NCI-H526 (cell line): ENCODE measurements around the gene C22orf42.
A peak's percentile ranks its signal among the peaks of the same experiment; 100 is the strongest.
"Not testable (repeated sequence)": the region's sequence is repeated elsewhere in the genome, so short reads cannot be mapped to it uniquely, and the experiment has no call there.

ENCODE experiments used
- DNase-seq, 2 experiments: peaks; one replicate each; lab custom pipeline; 2025; lab: John Stamatoyannopoulos, UW

The C22orf42 gene

DNA sequence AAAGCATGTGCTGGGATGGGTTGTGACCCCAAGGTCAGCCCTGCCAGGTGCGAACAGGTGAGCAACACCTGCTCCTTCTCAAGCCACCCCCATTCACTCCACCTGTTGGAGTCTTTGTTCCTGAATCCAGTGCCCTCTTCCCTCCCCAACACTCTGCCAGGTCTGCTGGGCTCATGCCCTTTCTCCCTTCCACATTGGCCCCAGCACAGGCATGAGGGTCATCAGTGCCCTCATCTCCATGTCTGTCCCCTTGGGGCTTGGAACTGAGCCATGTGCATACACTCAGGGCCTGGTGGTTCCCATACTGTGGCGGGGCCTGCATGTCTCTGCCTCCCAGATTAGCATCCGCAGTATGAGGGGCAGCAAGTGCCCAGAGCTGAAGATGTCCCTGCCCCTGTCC lies 26.7 kb upstream of the C22orf42 start:
- no peak for DNase-seq

DNA sequence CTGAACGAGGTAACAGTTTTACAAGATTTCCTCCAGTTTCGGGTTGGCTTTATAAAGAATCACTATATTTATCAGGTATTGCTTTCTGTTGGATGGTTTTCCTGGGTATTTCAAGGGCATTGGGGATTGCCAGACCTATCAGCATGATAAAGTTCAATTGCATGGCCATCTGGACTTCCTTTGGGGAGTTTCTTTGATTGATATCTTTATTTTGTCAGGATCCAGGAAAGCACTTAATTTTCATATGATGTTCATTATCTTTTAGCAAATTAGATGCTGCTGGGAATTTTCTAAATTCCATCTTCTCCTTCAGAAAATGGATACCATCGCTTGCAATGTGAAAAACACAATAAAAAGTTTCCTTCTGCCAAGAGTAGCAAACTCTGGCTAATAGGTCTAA lies 24.5 kb upstream of the C22orf42 start:
- DNase-seq: no peak

DNA sequence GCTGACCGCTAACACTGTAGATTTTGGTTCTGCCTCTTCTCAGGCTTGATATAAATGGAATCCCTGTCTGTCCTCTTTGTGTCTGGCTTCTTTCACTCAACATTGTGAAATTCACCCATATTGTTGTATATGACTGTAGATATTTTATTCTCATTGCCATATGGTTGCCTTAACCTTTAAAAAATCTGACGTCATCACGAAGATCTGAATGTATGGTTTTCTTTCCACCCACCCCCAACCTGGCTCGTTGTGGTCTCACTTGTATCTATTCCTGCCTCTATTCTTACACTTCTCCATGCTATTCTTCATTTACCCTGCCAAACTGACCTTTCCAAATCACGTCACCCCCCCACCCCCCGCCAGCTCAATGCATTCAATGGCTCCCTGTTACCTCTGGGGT lies 21.9 kb upstream of the C22orf42 start:
- DNase-seq: no peak

DNA sequence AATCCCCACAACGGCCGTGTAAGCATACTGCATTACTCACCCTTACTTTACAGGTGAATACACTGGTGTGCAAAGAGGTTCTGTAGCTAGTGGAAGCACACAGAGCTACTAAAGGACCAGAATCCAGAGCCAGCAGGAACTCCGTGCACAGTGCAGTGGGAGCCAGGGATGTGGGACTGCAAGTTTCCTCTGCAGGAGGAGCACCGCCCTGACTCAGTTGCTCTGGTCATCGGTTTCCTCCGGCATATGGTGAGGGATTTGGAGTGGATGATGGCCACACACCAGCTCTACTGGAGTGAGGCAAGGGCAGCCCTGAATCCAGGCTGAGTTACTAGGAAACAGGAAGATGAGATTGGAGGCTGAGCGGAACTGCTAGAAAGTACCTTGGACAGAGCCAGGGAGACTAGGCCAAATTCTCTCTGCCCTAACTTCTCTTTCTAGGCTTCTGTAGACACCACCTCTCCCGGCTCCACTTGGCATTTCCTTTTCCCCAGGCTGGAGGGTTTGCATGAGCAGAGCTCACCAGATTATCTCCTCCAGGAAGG lies 18.2 kb upstream of the C22orf42 start:
- DNase-seq: no peak

DNA sequence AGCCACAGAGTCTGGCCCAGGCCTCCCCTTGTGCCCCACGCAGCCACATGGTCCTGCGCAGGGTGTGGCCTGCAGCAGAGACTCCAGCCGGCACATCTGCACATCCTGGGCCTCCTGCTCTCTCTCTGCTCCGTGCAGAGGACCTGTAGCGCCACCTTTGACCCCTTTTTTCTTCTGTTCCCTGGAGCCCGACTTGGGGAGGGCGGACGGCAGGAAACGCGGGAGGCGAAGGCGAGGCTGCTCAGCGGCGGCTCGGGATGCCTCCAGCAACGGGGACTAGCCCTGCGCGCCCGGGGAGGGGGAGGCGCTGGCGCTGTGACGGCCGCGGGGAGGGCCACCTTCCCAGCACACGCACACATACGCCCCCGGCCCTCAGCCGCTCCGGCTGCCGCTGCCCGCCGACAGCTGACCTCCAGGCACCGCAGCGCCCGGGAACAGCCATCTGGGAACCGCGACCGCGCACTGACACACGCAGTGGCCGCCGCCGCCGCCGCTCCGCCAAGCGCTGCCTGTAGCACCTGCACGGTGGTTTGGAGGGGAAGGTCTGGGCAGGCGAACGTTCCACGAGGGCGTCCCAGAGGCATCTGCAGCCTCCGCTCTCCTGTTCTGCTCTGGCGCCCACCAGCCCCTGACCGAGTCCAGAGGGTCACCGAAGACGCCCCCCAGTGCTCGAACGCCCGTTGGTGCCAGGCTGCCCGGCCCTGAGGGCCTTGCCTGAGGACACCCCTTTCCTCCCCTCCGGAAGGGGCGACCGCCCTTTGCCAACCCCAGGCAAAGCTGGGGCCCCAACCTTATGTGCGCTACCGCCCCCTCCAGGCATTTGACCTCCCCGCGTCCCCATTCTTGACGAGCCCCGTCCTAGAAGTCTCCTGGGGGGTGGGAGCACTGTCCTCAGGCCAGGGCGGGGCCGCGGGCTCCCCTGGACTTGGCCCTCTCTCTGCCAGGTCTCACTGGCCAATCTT lies 16.9 kb upstream of the C22orf42 start:
- peak in 1 of 2 experiments; percentile 50 for DNase-seq

DNA sequence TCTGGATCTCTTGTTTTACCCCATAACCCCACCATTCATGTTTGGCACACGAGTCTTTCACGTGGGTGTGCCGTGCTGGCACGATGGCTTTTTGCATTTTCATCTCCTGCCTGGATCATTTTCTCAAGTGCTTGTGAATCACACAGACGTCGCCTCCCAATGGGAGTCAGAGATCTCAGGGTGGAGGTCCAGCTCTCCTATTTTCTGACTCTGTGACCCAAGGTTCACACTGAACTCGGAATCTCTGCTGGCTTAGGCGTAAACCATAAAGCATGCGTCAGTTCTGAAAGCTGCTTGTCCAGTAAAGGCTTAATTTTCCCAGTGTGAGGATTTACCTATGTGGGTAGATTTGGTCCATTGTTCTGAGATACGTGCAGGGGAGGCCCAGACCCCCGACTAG lies 16.0 kb upstream of the C22orf42 start:
- no peak for DNase-seq

DNA sequence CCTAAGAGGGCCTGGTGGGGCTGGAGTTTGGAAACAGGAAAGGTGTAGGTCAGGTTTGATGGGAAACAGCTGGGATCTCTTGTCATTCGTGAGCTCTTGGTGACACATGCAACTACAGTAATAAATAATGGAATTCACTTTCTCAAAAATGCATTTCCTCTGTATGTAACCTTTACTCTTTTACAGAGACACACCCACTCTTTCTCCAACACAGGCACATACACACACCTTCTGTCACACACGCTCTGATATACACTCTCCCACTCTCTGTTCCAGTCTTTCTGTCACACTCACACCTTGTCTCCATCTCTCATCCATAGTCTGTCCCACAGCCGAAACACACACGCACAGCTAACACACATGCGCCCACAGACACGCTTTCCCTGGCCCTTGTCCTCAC lies 6.6 kb upstream of the C22orf42 start:
- no peak for DNase-seq

DNA sequence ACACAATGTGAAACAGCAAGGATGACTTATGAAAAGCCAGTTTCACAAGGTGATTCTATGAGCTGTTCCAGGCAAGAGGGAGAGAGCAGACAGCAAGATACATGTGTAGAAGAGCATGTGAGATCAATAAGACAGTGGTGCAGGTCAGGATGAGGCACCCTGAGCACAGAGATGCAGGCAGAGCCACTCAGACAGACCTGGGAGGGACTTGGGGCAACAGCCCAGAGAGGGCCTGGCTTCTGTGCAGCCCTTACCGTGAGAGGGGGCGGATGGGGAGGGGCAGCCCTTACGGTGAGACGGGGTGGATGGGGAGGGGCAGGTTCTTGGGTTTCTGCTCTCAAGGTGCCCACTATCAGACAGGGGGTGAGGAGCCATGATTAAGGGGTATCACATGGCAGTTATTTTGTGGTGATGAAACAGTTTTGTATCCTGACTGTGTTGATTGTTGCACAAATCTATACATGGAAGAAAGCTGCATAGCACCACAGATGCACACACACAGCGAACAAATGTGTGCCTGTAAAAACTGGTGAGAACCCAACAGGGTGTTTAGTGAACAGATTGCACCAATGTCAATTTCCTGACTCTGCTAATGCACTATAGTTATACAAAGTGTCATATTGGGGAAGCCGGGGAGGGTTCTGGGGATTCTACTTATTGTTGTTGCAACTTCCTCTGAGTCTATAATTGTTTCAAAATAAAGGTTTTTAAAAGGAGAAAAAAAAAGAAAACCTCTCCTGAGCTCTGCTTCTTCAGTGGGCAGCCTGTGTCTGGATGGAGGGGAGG lies 5.2 kb upstream of the C22orf42 start:
- DNase-seq: no peak

DNA sequence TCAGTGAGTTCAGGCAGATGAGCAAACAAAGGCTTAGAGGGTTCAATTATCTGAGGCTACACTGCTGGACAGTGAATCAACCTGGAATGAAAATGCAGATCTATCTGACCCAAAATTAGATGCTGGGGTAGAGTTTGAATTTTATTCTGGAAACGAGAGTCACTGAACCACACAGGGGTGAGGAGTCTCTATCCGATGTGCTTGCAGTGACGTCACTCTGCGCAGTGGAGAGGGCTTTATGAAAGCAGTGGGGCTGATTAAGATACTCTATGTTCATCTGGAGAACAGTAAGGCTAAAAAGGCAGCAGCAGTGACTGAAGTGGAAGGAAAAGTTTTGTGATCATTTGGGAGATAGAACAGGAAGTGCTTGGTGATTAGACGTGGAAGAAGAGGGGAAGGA lies 1.3 kb upstream of the C22orf42 start:
- not testable (repeated sequence) for DNase-seq

DNA sequence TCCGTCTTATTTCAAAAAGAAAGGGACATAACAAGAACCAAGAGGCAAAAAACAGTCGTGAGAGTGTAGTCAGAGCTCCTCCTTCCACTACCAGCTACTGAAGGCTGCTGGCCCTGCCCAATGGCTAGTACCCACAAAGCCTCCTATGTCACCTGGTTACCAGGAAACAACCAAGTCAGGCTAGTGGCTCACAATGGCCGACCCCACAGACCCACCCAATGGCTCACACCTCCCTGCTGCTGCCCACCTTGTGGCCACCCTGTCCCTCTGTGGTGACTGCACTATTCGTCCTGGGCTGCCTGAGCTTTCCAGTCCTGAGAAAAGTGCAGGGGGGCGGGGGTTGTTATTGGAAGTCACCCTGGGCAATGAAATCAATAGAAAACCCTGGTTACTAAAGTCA lies 1.5 kb downstream of the C22orf42 start:
- DNase-seq: not testable (repeated sequence)

DNA sequence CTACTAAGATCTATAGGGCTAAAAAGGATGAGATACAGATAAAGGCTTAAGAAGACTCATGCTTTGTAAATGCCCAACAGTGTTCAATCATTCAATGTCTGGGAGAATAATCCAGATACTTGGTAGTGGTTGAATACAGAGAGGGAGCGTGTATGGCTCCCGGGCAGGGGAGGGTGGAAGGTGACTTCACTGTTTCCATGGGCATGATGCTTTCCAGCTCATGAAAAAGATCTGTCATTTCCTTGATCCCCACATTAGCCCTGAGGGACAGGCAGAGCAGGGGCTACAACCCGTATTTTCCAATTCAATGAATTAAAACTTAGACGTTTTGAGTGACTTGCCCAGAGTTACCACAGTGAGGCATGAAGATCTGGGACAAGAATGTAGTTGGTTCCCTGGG lies 4.4 kb downstream of the C22orf42 start:
- DNase-seq: not testable (repeated sequence)

DNA sequence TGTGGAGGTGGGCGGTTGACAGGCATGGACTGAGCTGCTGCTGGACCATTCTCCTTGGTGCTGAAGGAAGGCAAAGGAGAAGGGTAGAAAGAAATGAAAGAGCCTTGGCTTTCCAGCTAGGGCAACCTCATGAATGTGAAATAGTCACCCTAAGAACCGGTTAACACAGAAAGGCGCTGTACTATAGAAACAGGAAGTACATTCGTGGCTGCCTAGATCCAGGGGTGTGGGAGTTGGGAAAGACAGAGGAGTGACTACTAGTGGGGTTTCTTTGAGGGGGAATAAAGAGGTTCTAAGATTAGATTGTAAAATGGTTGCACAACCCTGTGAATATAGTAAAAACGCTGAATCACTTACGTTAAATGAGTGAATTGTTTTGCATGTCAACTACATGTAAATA lies 7.5 kb downstream of the C22orf42 start:
- DNase-seq: not testable (repeated sequence)

DNA sequence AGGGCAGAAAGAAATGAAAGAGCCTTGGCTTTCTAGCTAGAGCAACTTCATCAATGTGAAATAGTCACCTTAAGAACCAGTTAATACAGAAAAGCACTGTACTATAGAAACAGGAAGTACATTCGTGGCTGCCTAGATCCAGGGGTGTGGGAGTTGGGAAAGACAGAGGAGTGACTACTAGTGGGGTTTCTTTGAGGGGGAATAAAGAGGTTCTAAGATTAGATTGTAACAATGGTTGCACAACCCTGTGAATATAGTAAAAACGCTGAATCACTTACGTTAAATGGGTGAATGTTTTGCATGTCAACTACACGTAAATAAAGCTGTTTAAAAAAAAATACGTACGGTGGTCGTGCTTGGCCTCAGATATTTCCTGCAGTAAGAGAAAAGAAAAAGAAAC lies 8.5 kb downstream of the C22orf42 start:
- not testable (repeated sequence) for DNase-seq

DNA sequence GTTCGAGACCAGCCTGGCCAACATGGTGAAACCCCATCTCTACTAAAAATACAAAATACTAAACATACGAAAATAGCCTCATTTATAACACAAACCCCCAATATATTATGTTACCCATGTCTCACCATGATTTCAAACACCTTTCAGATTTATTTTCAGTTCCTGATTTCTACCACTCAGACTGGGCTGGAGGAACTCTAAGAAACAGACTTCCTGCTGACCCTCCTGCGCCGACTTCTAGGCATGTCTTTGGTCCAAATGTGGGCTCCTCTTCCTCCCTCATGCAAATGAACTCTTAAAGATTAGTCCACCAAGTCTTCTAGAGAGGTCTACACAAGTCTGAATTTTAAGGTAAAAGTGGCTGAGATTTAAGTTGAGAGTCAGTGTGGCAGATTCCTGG lies 10.7 kb downstream of the C22orf42 start:
- not testable (repeated sequence) for DNase-seq

DNA sequence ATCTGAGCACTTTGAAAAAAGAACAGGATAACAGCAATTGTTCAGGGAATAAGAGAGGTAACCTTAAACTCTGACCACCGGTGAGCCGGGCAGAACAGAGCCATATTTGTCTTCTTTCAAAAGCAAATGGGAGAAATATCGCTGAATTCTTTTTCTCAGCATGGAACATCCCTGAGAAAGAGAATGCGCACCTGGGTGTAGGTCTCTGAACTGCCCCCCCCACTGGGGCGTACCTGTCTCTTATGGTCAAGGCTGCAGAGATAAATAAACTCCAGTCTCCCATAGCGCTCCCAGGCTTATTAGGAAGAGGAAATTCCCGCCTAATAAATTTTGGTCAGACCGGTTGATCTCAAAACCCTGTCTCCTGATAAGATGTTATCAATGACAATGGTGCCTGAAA lies 12.0 kb downstream of the C22orf42 start:
- not testable (repeated sequence) for DNase-seq

DNA sequence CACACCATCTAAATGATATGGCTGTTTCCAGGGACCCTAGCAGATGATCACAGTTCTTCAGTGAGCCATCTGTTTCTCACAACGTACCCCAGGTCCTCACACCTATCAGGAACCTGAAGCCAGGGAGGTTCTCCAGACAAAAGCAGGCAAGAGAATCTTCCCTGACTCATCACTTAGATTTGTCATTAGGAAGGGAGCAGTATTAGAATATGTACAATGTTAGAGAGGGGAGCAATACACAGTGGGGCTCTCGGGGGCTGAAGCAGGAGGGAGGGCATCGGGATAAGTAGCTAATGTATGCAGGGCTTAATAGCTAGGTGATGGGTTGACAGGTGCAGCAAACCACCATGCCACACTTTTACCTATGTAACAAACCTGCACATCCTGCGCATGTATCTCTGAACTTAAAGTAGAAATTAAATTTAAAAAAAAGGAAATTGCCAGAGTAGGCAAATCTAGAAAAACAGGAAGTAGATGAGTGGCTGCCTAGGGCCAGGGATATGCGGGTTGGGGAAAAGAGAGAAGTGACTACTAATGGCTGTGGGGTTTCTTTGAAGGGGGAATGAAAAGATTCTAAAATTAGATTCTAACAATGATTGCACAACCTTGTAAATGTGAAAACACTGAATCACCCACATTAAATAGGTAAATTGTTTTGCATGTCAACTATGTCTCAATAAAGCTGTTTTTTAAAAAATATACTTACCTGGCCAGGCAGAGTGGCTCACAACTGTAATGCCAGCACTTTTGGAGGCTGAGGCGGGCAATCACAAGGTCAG lies 14.4 kb downstream of the C22orf42 start:
- DNase-seq: no peak

DNA sequence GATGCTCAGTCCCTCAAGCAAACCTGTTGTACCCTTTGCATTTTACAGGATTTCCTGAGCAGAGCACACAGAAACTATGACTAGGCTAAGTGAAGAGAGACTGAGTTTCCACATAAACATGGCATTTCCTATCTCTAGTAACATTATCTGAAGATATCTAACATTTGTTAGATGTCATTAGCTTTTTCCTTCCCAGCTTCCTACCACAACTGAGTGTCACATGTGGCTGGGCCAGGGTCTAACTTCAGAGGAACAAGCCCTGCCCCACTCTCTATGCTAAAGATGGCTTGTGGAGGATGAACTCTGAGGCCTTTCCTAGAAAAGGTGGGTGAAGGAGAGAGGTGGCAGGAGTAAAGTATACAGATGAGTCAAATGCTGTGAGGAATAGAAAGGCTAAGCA lies 16.5 kb downstream of the C22orf42 start:
- DNase-seq: no peak

DNA sequence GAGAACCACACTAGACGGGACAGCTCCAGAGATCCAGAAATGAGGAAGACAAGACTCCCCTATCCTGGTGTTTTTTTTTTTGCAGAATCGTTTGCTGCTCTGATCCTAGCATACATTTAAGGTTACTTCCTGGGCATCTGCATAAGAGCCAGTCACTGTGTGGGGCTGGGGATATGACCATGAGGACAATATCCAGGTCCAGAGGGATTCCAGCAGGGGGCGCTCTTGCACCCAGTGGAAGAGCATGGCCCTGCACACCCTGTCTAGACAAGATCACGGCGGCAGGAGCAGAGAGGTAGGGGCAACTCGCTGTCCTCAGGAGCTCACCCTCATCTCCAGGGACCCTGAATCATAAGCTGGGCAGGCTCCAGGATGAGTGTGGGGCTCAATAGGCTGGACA lies 18.4 kb downstream of the C22orf42 start:
- DNase-seq: peak in 1 of 2 experiments; percentile 22

DNA sequence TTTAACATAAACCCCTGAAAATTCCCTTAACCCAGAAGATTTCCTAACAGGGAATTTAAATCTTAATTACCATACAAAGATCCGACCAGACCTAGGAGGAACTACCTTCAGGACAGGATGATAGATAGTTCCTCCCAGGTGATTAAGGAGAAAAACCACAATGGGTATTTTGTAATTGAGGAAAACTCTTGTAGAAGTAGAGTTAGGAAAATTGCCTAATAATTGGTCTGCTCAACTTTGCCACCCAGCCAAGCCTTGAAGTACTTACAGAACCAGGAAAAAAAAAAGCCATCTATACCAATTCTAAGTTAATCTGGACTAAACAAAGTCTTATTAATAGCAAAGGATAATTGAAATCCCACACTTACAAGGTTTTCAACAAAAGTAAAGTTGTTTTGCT lies 20.5 kb downstream of the C22orf42 start:
- DNase-seq: not testable (repeated sequence)

DNA sequence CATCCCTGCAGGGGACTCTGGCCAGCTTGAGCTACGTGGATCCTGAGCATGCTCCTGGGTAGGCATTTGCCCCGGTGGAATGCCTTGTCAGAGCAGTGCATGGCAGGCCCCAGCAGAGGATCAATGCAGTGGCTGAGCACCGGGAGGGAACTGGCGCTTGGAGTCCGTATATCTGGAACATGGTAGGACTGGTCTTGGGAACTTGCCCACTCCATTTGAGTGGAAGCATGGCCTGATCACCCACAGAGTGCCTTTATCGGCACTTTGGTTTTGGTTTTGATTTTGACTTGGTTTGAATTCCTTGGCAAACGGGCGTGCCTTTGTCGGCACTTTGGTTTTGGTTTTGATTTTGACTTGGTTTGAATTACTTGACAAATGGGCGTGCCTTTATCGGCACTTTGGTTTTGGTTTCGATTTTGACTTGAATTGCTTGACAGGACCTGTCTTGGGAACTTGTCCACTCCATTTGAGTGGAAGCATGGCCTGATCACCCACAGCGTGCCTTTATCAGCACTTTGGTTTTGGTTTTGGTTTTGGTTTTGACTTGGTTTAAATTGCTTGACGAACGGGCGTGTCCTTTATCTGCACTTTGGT lies 21.3 kb downstream of the C22orf42 start:
- DNase-seq: peak; percentile 11 to 49

DNA sequence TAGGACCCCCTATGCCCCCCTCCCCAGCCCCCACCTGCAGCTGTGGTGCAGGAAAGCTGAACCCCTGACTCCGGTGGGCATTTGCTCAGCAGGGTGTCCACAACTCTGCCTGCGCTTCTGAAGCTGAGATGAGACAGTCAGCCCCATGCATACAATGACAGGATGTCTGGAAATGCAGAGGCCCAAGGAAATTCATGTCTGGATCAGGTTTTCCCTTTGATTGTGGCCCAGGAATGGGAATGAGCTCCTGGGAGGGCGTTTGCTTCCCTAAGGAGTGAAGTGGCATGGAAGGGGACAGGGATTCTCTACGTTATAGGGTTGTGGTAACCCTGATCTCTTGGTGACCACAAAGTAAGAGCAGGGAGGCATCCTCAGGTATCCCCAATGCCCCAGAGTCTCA lies 22.2 kb downstream of the C22orf42 start:
- not testable (repeated sequence) for DNase-seq
